ENCODE measurements around the gene RAET1L. TPM values are rescaled to one million over a fixed set of nuclear protein-coding genes. Genes with fewer than 3 reads are reported as not detected.
"Not testable (repeated sequence)": the region's sequence is repeated elsewhere in the genome, so short reads cannot be mapped to it uniquely, and the experiment has no call there.

Gene RAET1L
- total RNA-seq, 1 experiment from 2014 or later: 1.2 TPM

GRCh38 chr6:150068151-150068550 is 42.8 kb upstream of the RAET1L start:
- H3K4me1 Mint-ChIP-seq (ENCODE audit: insufficient read depth, unreplicated experiment): peaks cover 22% of the 10 kb centered on the region
- TF ChIP-seq, protein P1, sequence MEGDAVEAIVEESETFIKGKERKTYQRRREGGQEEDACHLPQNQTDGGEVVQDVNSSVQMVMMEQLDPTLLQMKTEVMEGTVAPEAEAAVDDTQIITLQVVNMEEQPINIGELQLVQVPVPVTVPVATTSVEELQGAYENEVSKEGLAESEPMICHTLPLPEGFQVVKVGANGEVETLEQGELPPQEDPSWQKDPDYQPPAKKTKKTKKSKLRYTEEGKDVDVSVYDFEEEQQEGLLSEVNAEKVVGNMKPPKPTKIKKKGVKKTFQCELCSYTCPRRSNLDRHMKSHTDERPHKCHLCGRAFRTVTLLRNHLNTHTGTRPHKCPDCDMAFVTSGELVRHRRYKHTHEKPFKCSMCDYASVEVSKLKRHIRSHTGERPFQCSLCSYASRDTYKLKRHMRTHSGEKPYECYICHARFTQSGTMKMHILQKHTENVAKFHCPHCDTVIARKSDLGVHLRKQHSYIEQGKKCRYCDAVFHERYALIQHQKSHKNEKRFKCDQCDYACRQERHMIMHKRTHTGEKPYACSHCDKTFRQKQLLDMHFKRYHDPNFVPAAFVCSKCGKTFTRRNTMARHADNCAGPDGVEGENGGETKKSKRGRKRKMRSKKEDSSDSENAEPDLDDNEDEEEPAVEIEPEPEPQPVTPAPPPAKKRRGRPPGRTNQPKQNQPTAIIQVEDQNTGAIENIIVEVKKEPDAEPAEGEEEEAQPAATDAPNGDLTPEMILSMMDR (IDR thresholded peaks at IDR 0.05; ENCODE audit: unreplicated experiment): no peak
- H3K27ac Mint-ChIP-seq (ENCODE audit: low read depth, unreplicated experiment): no peak overlapping the region
- H3K36me3 Mint-ChIP-seq (ENCODE audit: insufficient read depth, unreplicated experiment): peaks cover 14% of the 10 kb centered on the region
- POLR2A ChIA-PET: interaction anchor here (1.0 to 1.5 kb wide), 6 partner anchors 15 to 327 kb away, joined by 3 to 6 read pairs (median 3); partner anchors contain the start of genes IYD and RAET1L
- no peaks in the 10 kb centered on the region for H3K27me3 Mint-ChIP-seq (ENCODE audit: insufficient read depth, unreplicated experiment)
- CTCF ChIA-PET: interaction anchor here (0.6 to 17.8 kb wide), 6 partner anchors 10 to 325 kb away, joined by 3 to 207 read pairs (median 3); no protein-coding TSS in a partner anchor
- intact Hi-C loops (cut with micrococcal nuclease): loop anchor here (5.0 kb wide), 1 partner anchor 41 kb away; the partner anchor contains the start of gene RAET1L
- no peak for DNase-seq (ENCODE audit: unreplicated experiment)
- no peaks in the 10 kb centered on the region for H3K9me3 Mint-ChIP-seq (ENCODE audit: unreplicated experiment)
- H3K4me3 Mint-ChIP-seq (ENCODE audit: unreplicated experiment): peak overlapping the region; percentile 77
- no TSS peak for BruUV-seq (replicated peaks)

DNA sequence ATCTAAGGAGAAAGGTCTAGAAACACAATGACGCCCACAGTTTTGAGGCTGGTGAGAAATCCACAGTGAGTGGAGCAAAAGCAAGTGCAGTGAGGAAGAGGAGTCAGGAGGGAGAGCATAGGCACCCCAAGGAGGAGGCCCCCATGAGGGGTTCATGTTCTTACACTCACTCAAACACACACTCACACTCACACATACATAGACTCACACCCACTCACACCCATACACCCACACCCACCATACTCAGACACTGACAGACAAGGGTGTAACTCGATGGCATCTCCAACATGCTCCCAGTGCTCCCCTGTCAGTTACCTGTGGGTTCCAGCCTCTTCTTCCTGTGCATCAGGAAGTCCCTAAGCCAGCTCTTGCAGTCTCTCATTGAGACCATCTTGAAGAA is 39.8 kb upstream of the RAET1L start:
- no TSS peak for BruUV-seq (replicated peaks)

GRCh38 chr6:150063640-150064039 is 38.3 kb upstream of the RAET1L start:
- CTCF ChIA-PET: no interaction called here
- peaks cover 22% of the 10 kb centered on the region for H3K36me3 Mint-ChIP-seq (ENCODE audit: insufficient read depth, unreplicated experiment)

More for the DNA sequence above, 39.8 kb upstream of the RAET1L start:
- POLR2A ChIA-PET: interaction anchor here (1.3 kb wide), 1 partner anchor 331 kb away, joined by 3 read pairs; no protein-coding TSS in a partner anchor
- Mint-ChIP-seq H3K27ac (ENCODE audit: low read depth, unreplicated experiment) (no peak overlapping the region), H3K9me3 (ENCODE audit: unreplicated experiment) (no peaks in the 10 kb centered on the region), H3K27me3 (ENCODE audit: insufficient read depth, unreplicated experiment) (no peaks in the 10 kb centered on the region), H3K36me3 (ENCODE audit: insufficient read depth, unreplicated experiment) (peaks cover 22% of the 10 kb centered on the region), H3K4me1 (ENCODE audit: insufficient read depth, unreplicated experiment) (peaks cover 2% of the 10 kb centered on the region), H3K4me3 (ENCODE audit: unreplicated experiment) (no peak overlapping the region)
- TF ChIP-seq, protein P1 (IDR thresholded peaks at IDR 0.05; ENCODE audit: unreplicated experiment): no peak
- CTCF ChIA-PET: interaction anchor here (0.5 kb wide), 1 partner anchor 354 kb away, joined by 3 read pairs; no protein-coding TSS in a partner anchor
- intact Hi-C loops (cut with micrococcal nuclease): loop anchor here (5.0 kb wide), 1 partner anchor 38 kb away; the partner anchor contains the start of gene RAET1L
- no peak for DNase-seq (ENCODE audit: unreplicated experiment)

GRCh38 chr6:150059973-150060372 is 34.6 kb upstream of the RAET1L start:
- peaks cover 14% of the 10 kb centered on the region for H3K36me3 Mint-ChIP-seq (ENCODE audit: insufficient read depth, unreplicated experiment)
- H3K4me3 Mint-ChIP-seq (ENCODE audit: unreplicated experiment); H3K4me1 Mint-ChIP-seq (ENCODE audit: insufficient read depth, unreplicated experiment); DNase-seq (ENCODE audit: unreplicated experiment); POLR2A ChIA-PET; CTCF ChIA-PET; intact Hi-C loops (cut with micrococcal nuclease); H3K9me3 Mint-ChIP-seq (ENCODE audit: unreplicated experiment); BruUV-seq (replicated peaks); H3K27ac Mint-ChIP-seq (ENCODE audit: low read depth, unreplicated experiment): not testable (repeated sequence)
- peaks cover 29% of the 10 kb centered on the region for H3K27me3 Mint-ChIP-seq (ENCODE audit: insufficient read depth, unreplicated experiment)

More at GRCh38 chr6:150063640-150064039, 38.3 kb upstream of the RAET1L start:
- H3K27me3 Mint-ChIP-seq (ENCODE audit: insufficient read depth, unreplicated experiment): peaks cover 4% of the 10 kb centered on the region
- no peak for DNase-seq (ENCODE audit: unreplicated experiment)
- no TSS peak for BruUV-seq (replicated peaks)
- intact Hi-C loops (cut with micrococcal nuclease): no loop called here
- H3K27ac Mint-ChIP-seq (ENCODE audit: low read depth, unreplicated experiment): no peak overlapping the region
- no peak overlapping the region for H3K4me3 Mint-ChIP-seq (ENCODE audit: unreplicated experiment)
- no peaks in the 10 kb centered on the region for H3K4me1 Mint-ChIP-seq (ENCODE audit: insufficient read depth, unreplicated experiment)
- POLR2A ChIA-PET: no interaction called here
- TF ChIP-seq, protein P1 (IDR thresholded peaks at IDR 0.05; ENCODE audit: unreplicated experiment): no peak
- no peaks in the 10 kb centered on the region for H3K9me3 Mint-ChIP-seq (ENCODE audit: unreplicated experiment)
